ENCODE measurements around the gene SV2A. TPM values are rescaled to one million over a fixed set of nuclear protein-coding genes. Genes with fewer than 3 reads are reported as not detected.
"Not testable (repeated sequence)": the region's sequence is repeated elsewhere in the genome, so short reads cannot be mapped to it uniquely, and the experiment has no call there.

The SV2A gene
- total RNA-seq, 2 donors from 2014 or later: 2.1 to 3.4 TPM

- no peaks in the 10 kb centered on the region for H3K36me3 ChIP-seq
- no peak overlapping the region for H3K4me3 ChIP-seq
- H3K9me3 ChIP-seq: no peaks in the 10 kb centered on the region
- TF ChIP-seq POLR2AphosphoS5 (IDR thresholded peaks at IDR 0.05): peak; percentile 4
- no peak for TF ChIP-seq POLR2A (IDR thresholded peaks at IDR 0.05)
- WGBS: 39% methylated on average over 3 of the region's 3 CpGs
- intact Hi-C loops (cut with DNase I): loop anchor here (2.0 to 5.0 kb wide), 2 partner anchors 87 to 204 kb away; no protein-coding TSS in a partner anchor
- no peaks in the 10 kb centered on the region for H3K4me1 ChIP-seq (replicated peaks)
- H3K27me3 ChIP-seq (replicated peaks; ENCODE audit: insufficient read depth): no peaks in the 10 kb centered on the region
- DNase-seq (ENCODE audit: low spot score): no peak
- peak overlapping the region; percentile 10 to 21 for H3K27ac ChIP-seq
Measured at GRCh38 chr1:149963358-149963757, 45.7 kb upstream of the SV2A start.

DNA sequence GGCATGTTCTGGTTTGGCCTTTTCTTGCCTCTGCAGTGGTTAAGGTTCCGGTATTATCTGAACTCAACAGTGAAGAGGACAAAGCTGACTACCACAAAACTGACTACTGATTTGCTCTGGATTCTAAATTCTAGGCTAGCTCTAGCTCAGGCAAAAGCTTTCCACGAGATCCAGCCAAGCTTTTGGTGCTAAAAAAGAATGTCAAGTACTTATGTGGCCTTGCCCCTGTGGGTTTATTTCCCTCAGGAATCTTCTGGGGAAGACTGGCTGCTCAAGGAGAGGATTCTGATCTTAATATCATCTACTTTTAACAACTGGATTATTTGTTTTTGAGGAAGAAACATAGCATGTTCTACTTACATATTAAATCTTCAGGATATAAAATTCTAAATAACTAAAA lies 45.1 kb upstream of the SV2A start:
- no peaks in the 10 kb centered on the region for H3K4me1 ChIP-seq (replicated peaks)
- WGBS: 58% methylated on average over 2 of the region's 2 CpGs
- no peaks in the 10 kb centered on the region for H3K27me3 ChIP-seq (replicated peaks; ENCODE audit: insufficient read depth)
- H3K4me3 ChIP-seq: no peak overlapping the region
- no peak for DNase-seq (ENCODE audit: low spot score)
- no peaks in the 10 kb centered on the region for H3K9me3 ChIP-seq
- H3K27ac ChIP-seq: peak overlapping the region; percentile 10 to 53
- H3K36me3 ChIP-seq: peaks cover under 1 to 4% of the 10 kb centered on the region in 2 donors
- no peak for TF ChIP-seq POLR2AphosphoS5 (IDR thresholded peaks at IDR 0.05)
- TF ChIP-seq CTCF (IDR thresholded peaks at IDR 0.05): no peak
- no peak for TF ChIP-seq POLR2A (IDR thresholded peaks at IDR 0.05)
- intact Hi-C loops (cut with DNase I): loop anchor here (2.0 to 5.0 kb wide), 2 partner anchors 88 to 205 kb away; no protein-coding TSS in a partner anchor

GRCh38 chr1:149962039-149962647 lies 44.5 kb upstream of the SV2A start:
- H3K4me3 ChIP-seq: no peak overlapping the region
- no peaks in the 10 kb centered on the region for H3K9me3 ChIP-seq
- H3K27me3 ChIP-seq (replicated peaks; ENCODE audit: insufficient read depth): no peaks in the 10 kb centered on the region
- no peaks in the 10 kb centered on the region for H3K4me1 ChIP-seq (replicated peaks)
- TF ChIP-seq POLR2AphosphoS5 (IDR thresholded peaks at IDR 0.05) (peak; percentile 72), CTCF (IDR thresholded peaks at IDR 0.05) (peak; percentile 70 to 89 (median 84)), POLR2A (IDR thresholded peaks at IDR 0.05) (no peak)
- DNase-seq (ENCODE audit: low spot score): peak; percentile 68
- peak overlapping the region; percentile 10 to 53 for H3K27ac ChIP-seq
- WGBS: 24% methylated on average over 3 of the region's 3 CpGs
- intact Hi-C loops (cut with DNase I): loop anchor here (2.0 to 5.0 kb wide), 2 partner anchors 89 to 205 kb away; no protein-coding TSS in a partner anchor
- peaks cover 3 to 8% of the 10 kb centered on the region in 2 donors for H3K36me3 ChIP-seq

DNA sequence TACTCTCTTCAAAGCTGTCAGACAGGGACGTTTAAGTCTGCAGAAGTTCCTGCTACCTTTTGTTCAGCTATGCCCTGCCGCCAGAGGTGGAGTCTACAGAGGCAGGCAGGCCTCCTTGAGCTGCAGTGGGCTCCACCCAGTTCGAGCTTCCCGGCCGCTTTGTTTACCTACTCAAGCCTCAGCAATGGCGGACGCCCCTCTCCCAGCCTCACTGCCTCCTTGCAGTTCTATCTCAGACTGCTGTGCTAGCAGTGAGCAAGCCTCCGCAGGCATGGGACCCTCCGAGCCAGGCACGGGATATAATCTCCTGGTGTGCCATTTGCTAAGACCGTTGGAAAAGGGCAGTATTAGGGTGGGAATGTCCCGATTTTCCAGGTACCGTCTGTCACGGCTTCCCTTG lies 39.9 kb upstream of the SV2A start:
- H3K4me3 ChIP-seq; H3K27ac ChIP-seq; H3K36me3 ChIP-seq; intact Hi-C loops (cut with DNase I); DNase-seq (ENCODE audit: low spot score); H3K9me3 ChIP-seq; H3K27me3 ChIP-seq (replicated peaks; ENCODE audit: insufficient read depth); H3K4me1 ChIP-seq (replicated peaks): not testable (repeated sequence)
- 98% methylated on average over 14 of the region's 14 CpGs for WGBS

DNA sequence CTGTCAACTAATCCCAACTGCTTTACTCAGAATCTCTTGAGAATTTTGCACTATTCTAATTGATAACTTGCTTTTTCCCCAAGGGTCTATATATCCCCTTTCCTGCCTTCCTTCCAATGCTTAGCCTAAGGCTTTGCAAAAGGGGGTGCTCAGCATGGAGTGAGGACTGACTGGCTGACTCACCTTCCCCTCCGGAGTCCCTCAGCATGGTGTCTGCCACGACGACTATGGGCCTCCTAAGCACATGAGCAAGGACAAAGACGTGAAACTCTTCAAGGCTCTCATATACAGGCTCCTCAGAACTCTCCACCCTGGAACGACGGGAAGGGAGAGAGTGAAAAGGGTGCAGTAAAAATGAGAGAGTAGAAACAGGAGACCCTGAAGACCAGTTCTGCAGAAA lies 32.3 kb upstream of the SV2A start:
- peaks cover 0 to 6% of the 10 kb centered on the region in 2 donors for H3K36me3 ChIP-seq
- no peaks in the 10 kb centered on the region for H3K27me3 ChIP-seq (replicated peaks; ENCODE audit: insufficient read depth)
- H3K4me1 ChIP-seq (replicated peaks): no peaks in the 10 kb centered on the region
- no peak for TF ChIP-seq POLR2A (IDR thresholded peaks at IDR 0.05)
- TF ChIP-seq CTCF (IDR thresholded peaks at IDR 0.05): no peak
- no peak for TF ChIP-seq POLR2AphosphoS5 (IDR thresholded peaks at IDR 0.05)
- 78% methylated on average over 6 of the region's 6 CpGs for WGBS
- no peak overlapping the region for H3K4me3 ChIP-seq
- H3K9me3 ChIP-seq: no peaks in the 10 kb centered on the region
- intact Hi-C loops (cut with DNase I): no loop called here
- H3K27ac ChIP-seq: no peak overlapping the region
- no peak for DNase-seq (ENCODE audit: low spot score)

GRCh38 chr1:149945206-149945605 lies 27.6 kb upstream of the SV2A start:
- Histone ChIP-seq H3K27ac (no peak overlapping the region), H3K9me3 (no peaks in the 10 kb centered on the region), H3K36me3 (peaks cover 0 to 6% of the 10 kb centered on the region in 2 donors), H3K27me3 (replicated peaks; ENCODE audit: insufficient read depth) (no peaks in the 10 kb centered on the region), H3K4me1 (replicated peaks) (no peaks in the 10 kb centered on the region), H3K4me3 (no peak overlapping the region)
- no peak for TF ChIP-seq POLR2AphosphoS5 (IDR thresholded peaks at IDR 0.05)
- no peak for TF ChIP-seq CTCF (IDR thresholded peaks at IDR 0.05)
- TF ChIP-seq POLR2A (IDR thresholded peaks at IDR 0.05): no peak
- DNase-seq (ENCODE audit: low spot score): no peak
- WGBS: 85% methylated on average over 4 of the region's 4 CpGs
- intact Hi-C loops (cut with DNase I): no loop called here

Data from prostate gland (tissue), 2 donors.